HG02623 (cell line): ENCODE results near the gene BRD2.

ENCODE experiments used
- ATAC-seq: cut with Tn5 transposase; IDR thresholded peaks from one replicate; pipeline ENCODE4 v1.9.1; 2021; ENCODE audit warnings: moderate library complexity; ENCODE audit not compliant: unreplicated experiment

BRD2 gene

GRCh38 chr6:32984622-32985389 is 16.4 kb downstream of the BRD2 start:
- no peak for ATAC-seq

GRCh38 chr6:32989368-32989767 is 21.0 kb downstream of the BRD2 start:
- ATAC-seq: no peak

GRCh38 chr6:32991972-32992371 is 23.6 kb downstream of the BRD2 start:
- ATAC-seq: no peak

GRCh38 chr6:32993363-32993973 is 25.1 kb downstream of the BRD2 start:
- ATAC-seq: no peak

- no peak for ATAC-seq
Measured at GRCh38 chr6:32995448-32995847, 27.1 kb downstream of the BRD2 start.

GRCh38 chr6:33000055-33000454 is 31.7 kb downstream of the BRD2 start:
- ATAC-seq: no peak

GRCh38 chr6:33001685-33002084 is 33.3 kb downstream of the BRD2 start:
- ATAC-seq: no peak

- no peak for ATAC-seq
Measured at GRCh38 chr6:33004940-33005339, 36.5 kb downstream of the BRD2 start.

- no peak for ATAC-seq
Measured at GRCh38 chr6:33007831-33008400, 39.5 kb downstream of the BRD2 start.

GRCh38 chr6:33008944-33009861 is 40.8 kb downstream of the BRD2 start, which contains the start of gene HLA-DOA:
HLA-DOA (minus strand) TSS chr6:33009591.
- peak; percentile 89 for ATAC-seq

GRCh38 chr6:33010356-33010755 is 42.0 kb downstream of the BRD2 start:
- ATAC-seq: no peak

- no peak for ATAC-seq
Measured at GRCh38 chr6:33013608-33014007, 45.2 kb downstream of the BRD2 start.

GRCh38 chr6:33014841-33015634 is 46.6 kb downstream of the BRD2 start:
- ATAC-seq: no peak

GRCh38 chr6:33015798-33016197 is 47.4 kb downstream of the BRD2 start:
- ATAC-seq: no peak

- ATAC-seq: no peak
Measured at GRCh38 chr6:33017018-33017417, 48.6 kb downstream of the BRD2 start.

GRCh38 chr6:33017694-33018353 is 49.4 kb downstream of the BRD2 start:
- ATAC-seq: no peak

GRCh38 chr6:33018418-33018817 is 50.0 kb downstream of the BRD2 start:
- ATAC-seq: no peak

- ATAC-seq: peak; percentile 51
Measured at GRCh38 chr6:33018904-33019303, 50.5 kb downstream of the BRD2 start.

GRCh38 chr6:33019372-33019771 is 51.0 kb downstream of the BRD2 start:
- no peak for ATAC-seq

- no peak for ATAC-seq
Measured at GRCh38 chr6:33021917-33022316, 53.5 kb downstream of the BRD2 start.
